OCI-LY1 (cell line): ENCODE data around the gene STARD9.

Source experiments
- H2AFZ ChIP-seq: fragments of 200-600 bp; sonication (generic), shearing (Covaris generic); 2 replicates; pipeline ENCODE4 v1.6.0; 2014; ENCODE audit warnings: antibody characterized with exemption, mild to moderate bottlenecking, low read length
- H3F3A ChIP-seq: fragments of 200-600 bp; sonication (generic), shearing (Covaris generic); 2 replicates; pipeline ENCODE4 v1.6.0; 2014; ENCODE audit warnings: mild to moderate bottlenecking, antibody characterized with exemption, low read length, moderate library complexity; ENCODE audit not compliant: insufficient read depth
- H3K27ac ChIP-seq: fragments of 200-600 bp; sonication (generic); 2 replicates; pipeline ENCODE4 v1.5.1; 2014; ENCODE audit warnings: low read length, mixed run types, mild to moderate bottlenecking, low read depth; ENCODE audit not compliant: poor library complexity, severe bottlenecking
- H3K27me3 ChIP-seq: fragments of 200-600 bp; sonication (generic); 2 replicates; pipeline ENCODE4 v1.6.0; 2014; ENCODE audit warnings: antibody characterized with exemption, mild to moderate bottlenecking, low read length, moderate library complexity; ENCODE audit not compliant: insufficient read depth
- H3K36me3 ChIP-seq: fragments of 200-600 bp; sonication (generic); 2 replicates; pipeline ENCODE4 v1.6.1; 2014; ENCODE audit warnings: mild to moderate bottlenecking, antibody characterized with exemption, low read length, moderate library complexity, mixed read lengths; ENCODE audit not compliant: insufficient read depth
- H3K4me1 ChIP-seq: fragments of 200-600 bp; sonication (generic); 2 replicates; pipeline ENCODE4 v1.5.1; 2014; ENCODE audit warnings: mild to moderate bottlenecking, low read length, moderate library complexity; ENCODE audit not compliant: insufficient read depth, severe bottlenecking
- H3K4me2 ChIP-seq: fragments of 200-600 bp; sonication (generic), shearing (Covaris generic); 2 replicates; pipeline ENCODE4 v1.6.1; 2014; ENCODE audit warnings: low read length
- H3K4me3 ChIP-seq: fragments of 200-600 bp; sonication (generic); 2 replicates; pipeline ENCODE4 v1.5.1; 2014; ENCODE audit warnings: low read length, low read depth, mild to moderate bottlenecking, mixed read lengths; ENCODE audit not compliant: poor library complexity, severe bottlenecking
- H3K79me2 ChIP-seq: fragments of 200-600 bp; shearing (Covaris generic); 2 replicates; pipeline ENCODE4 v1.6.1; 2016; ENCODE audit warnings: mixed run types, low read length, mixed read lengths; ENCODE audit not compliant: insufficient read depth
- H3K9ac ChIP-seq: fragments of 200-600 bp; sonication (generic), shearing (Covaris generic); 2 replicates; pipeline ENCODE4 v1.6.1; 2014; ENCODE audit warnings: mild to moderate bottlenecking, low read length, mixed read lengths
- H3K9me2 ChIP-seq: fragments of 200-600 bp; sonication (generic), shearing (Covaris generic); 2 replicates; pipeline ENCODE4 v1.6.1; 2014; ENCODE audit warnings: low read depth, mild to moderate bottlenecking, low read length, mixed read lengths
- H3K9me3 ChIP-seq: fragments of 200-600 bp; shearing (Covaris generic); 2 replicates; pipeline ENCODE4 v1.6.1; 2014; ENCODE audit warnings: low read length, mixed read lengths
- H4K20me1 ChIP-seq: fragments of 200-600 bp; sonication (generic), shearing (Covaris generic); 2 replicates; pipeline ENCODE4 v1.6.0; 2016; ENCODE audit warnings: mild to moderate bottlenecking, low read length; ENCODE audit not compliant: insufficient read depth
- EZH2 ChIP-seq: fragments of 200-600 bp; sonication (generic), shearing (Covaris generic); IDR thresholded peaks from 2 replicates; pipeline ENCODE4 v1.8.0; 2017; ENCODE audit warnings: borderline replicate concordance, mixed run types, mild to moderate bottlenecking, antibody characterized with exemption, low read length, moderate library complexity, mixed read lengths
- TF ChIP-seq, protein P1 (sequence below): fragments of 200-600 bp; sonication (generic), shearing (Covaris generic); IDR thresholded peaks from 2 replicates; pipeline ENCODE4 v1.5.1; 2017; ENCODE audit warnings: mild to moderate bottlenecking, antibody characterized with exemption, low read length, moderate library complexity, mixed read lengths

STARD9 gene

DNA sequence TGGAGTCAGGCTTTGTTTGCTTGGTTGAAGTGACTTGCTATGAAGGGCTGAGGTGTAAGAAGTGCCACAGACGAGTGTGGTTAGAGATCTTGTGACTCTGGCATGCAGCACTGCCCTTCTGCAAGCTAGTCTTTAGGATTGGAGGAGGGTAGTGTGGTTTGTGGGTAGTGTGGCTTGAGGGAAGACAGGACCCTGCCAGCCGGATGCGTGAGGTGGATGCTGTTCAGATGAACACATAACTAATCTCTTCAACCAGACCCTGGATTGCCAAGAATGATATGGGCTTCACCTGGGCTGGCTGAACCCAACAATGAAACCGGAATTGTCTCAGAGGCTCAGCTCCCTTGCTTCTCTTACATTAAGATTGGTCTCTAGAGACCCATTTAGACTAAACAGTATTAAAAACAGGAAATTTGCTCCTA lies 32.7 kb downstream of the STARD9 start:
- peak overlapping the region; percentile 98 for H3K27ac ChIP-seq
- H3K79me2 ChIP-seq, result no peaks in the 10 kb centered on the region
- no peaks in the 10 kb centered on the region for H3K27me3 ChIP-seq
- peak overlapping the region; percentile 45 for H3K9ac ChIP-seq
- peaks cover 62% of the 10 kb centered on the region for H3K4me1 ChIP-seq
- peak overlapping the region; percentile 16 for H3K4me3 ChIP-seq
- H3F3A ChIP-seq, result peaks cover 7% of the 10 kb centered on the region; the same call in 1 of the 2 replicates
- H3K36me3 ChIP-seq, result no peaks in the 10 kb centered on the region
- H3K9me2 ChIP-seq, result no peaks in the 10 kb centered on the region
- H2AFZ ChIP-seq, result no peak overlapping the region
- no peaks in the 10 kb centered on the region for H3K9me3 ChIP-seq
- peak overlapping the region; percentile 49 for H3K4me2 ChIP-seq
- H4K20me1 ChIP-seq, result no peaks in the 10 kb centered on the region
- TF ChIP-seq, protein P1, sequence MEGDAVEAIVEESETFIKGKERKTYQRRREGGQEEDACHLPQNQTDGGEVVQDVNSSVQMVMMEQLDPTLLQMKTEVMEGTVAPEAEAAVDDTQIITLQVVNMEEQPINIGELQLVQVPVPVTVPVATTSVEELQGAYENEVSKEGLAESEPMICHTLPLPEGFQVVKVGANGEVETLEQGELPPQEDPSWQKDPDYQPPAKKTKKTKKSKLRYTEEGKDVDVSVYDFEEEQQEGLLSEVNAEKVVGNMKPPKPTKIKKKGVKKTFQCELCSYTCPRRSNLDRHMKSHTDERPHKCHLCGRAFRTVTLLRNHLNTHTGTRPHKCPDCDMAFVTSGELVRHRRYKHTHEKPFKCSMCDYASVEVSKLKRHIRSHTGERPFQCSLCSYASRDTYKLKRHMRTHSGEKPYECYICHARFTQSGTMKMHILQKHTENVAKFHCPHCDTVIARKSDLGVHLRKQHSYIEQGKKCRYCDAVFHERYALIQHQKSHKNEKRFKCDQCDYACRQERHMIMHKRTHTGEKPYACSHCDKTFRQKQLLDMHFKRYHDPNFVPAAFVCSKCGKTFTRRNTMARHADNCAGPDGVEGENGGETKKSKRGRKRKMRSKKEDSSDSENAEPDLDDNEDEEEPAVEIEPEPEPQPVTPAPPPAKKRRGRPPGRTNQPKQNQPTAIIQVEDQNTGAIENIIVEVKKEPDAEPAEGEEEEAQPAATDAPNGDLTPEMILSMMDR, result no peak
- TF ChIP-seq EZH2, result no peak

DNA sequence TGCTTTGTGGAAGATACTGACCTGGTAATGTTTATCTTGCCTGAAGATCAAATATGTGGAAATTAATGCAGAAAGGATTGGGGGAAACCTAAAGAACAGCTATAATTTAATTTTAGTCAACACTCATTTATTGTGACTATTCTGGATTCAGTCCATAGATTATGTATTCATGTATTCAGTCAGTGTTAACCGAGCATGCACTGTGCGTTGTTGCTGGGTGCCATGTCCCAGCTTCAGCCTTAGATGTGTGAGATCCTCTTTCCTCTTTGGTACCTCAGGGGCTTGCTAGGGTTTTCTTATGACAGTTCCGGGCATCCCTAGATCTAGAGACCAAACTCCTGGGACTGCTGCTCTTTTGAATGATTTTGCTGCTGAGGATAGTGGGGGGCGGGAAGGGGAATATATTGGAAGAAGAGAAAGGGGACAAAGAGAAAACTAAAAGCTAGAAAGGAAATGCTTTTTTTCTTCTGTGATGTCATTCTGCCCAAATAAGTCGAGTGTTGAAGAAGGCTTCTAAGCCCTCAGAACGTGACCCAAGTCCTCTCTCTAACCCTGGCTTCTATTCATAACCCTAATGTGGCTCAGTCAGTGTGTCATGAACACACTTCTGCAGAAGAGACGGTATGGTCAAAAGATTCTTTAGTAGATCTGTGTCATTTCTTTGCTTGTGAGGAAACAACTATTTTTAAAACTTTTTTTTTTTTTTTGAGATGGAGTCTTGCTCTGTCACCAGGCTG lies 33.5 kb downstream of the STARD9 start:
- Histone ChIP-seq H3K9me2 (no peaks in the 10 kb centered on the region), H3K36me3 (no peaks in the 10 kb centered on the region), H3K4me3 (no peak overlapping the region), H3K79me2 (no peaks in the 10 kb centered on the region), H3K4me1 (peaks cover 54% of the 10 kb centered on the region), H3K27me3 (no peaks in the 10 kb centered on the region), H3F3A (peaks cover 7% of the 10 kb centered on the region; the same call in 1 of the 2 replicates), H3K27ac (peak overlapping the region; percentile 98), H4K20me1 (no peaks in the 10 kb centered on the region), H2AFZ (no peak overlapping the region), H3K4me2 (peak overlapping the region; percentile 49), H3K9ac (peak overlapping the region; percentile 17; the same call in 1 of the 2 replicates), H3K9me3 (no peaks in the 10 kb centered on the region)
- TF ChIP-seq EZH2, result no peak
- TF ChIP-seq, protein P1, result no peak

DNA sequence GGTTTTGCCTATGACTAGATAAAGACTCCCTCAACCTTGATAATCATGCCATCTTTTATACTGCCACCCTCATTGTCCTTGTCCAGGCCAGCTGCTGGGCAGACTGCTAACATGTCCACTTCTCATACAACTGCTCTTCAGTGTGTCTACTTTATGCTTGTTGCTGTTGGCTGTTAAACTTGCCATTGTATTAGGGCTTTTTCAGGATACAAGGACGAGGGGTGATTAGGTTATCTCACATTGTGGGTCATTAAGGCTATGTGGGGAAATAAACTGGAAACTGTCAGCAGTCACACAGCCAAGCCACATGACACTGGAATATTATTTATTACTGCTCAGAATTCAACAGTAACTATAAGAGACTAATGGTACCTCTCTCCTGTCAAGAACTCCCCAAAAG lies 36.1 kb downstream of the STARD9 start:
- Histone ChIP-seq H3K27me3 (no peaks in the 10 kb centered on the region), H3K4me2 (no peak overlapping the region), H3K36me3 (no peaks in the 10 kb centered on the region), H3K4me3 (no peak overlapping the region), H3K9me3 (no peaks in the 10 kb centered on the region), H3F3A (no peaks in the 10 kb centered on the region), H2AFZ (no peak overlapping the region), H3K4me1 (peaks cover 28% of the 10 kb centered on the region), H3K9me2 (no peaks in the 10 kb centered on the region), H3K79me2 (no peaks in the 10 kb centered on the region), H4K20me1 (no peaks in the 10 kb centered on the region), H3K27ac (no peak overlapping the region), H3K9ac (no peak overlapping the region)
- no peak for TF ChIP-seq EZH2
- TF ChIP-seq, protein P1, result no peak
